H1 (cell line): ENCODE measurements around the gene PDZD2. TPM values are rescaled to one million over a fixed set of nuclear protein-coding genes. Genes with fewer than 3 reads are reported as not detected.

Source experiments
- BACH1 ChIP-seq: IDR thresholded peaks from 2 replicates; pipeline ENCODE4 v1.6.1; 2012; ENCODE audit warnings: low read length, improper control_type of control experiment
- HDAC6 ChIP-seq: IDR thresholded peaks from one replicate; pipeline ENCODE4 v1.7.1; 2012; ENCODE audit warnings: low read depth, mild to moderate bottlenecking, inconsistent platforms, low read length, moderate library complexity
- polyA plus RNA-seq, 7 experiments: library from polyadenylated mRNA; depleted of rRNA in 3 of 7; stranded (reverse) in 5 of 7; unstranded in 2 of 7; fragments of >200 nt in 5 of 7; fragments of 200-250 nt in 2 of 7; gene quantifications; 1 replicate in 5 of 7; 2 replicates in 1 of 7; 4 replicates in 1 of 7; pipeline versions ENCODE4 v1.2.1 to v1.2.3, GENCODE V29; 2011 to 2013; ENCODE audit warnings: missing spikeins in 2 of 7, mixed read lengths in 2 of 7
- total RNA-seq: library from RNA; stranded (reverse); fragmentation: NEBNext Ultra II Directional; extraction: Animal tissue kit (Norgen Biotek cat#: 25700); gene quantifications from 2 replicates; pipeline ENCODE4 v1.2.1, GENCODE V29; 2021

PDZD2 gene
- total and polyA plus RNA-seq, 2 of the 8 experiments (the other 6 are each of a cell fraction or from before 2014, with no cell fraction given) = 1.2 to 6.8 TPM

GRCh38 chr5:31720811-31721345 is 81.9 kb downstream of the PDZD2 start (continued):
- TF ChIP-seq HDAC6 = no peak
- TF ChIP-seq BACH1 = no peak
